ENCODE data around the gene TSR3.

- TF ChIP-seq ISX (CRISPR knock-in tag; conservative IDR thresholded peaks at IDR 0.05), result no peak
- no peak for TF ChIP-seq MLX (CRISPR knock-in tag; IDR thresholded peaks at IDR 0.05)
- no peak for TF ChIP-seq ZZZ3 (CRISPR knock-in tag; IDR thresholded peaks at IDR 0.05; ENCODE audit: borderline replicate concordance)
- no peak for TF ChIP-seq CTCF (CRISPR knock-in tag; IDR thresholded peaks at IDR 0.05)
- TF ChIP-seq ESRRA (CRISPR knock-in tag; IDR thresholded peaks at IDR 0.05; ENCODE audit: low read depth), result no peak
- no peak for TF ChIP-seq REST (IDR thresholded peaks at IDR 0.05; ENCODE audit: borderline replicate concordance in 1 of 2, low read depth in 1 of 2, low read length in 2 of 2)
- no peak for TF ChIP-seq CHD2 (IDR thresholded peaks at IDR 0.05; ENCODE audit: low read depth, low read length)
- no peak for TF ChIP-seq PLRG1 (conservative IDR thresholded peaks at IDR 0.05)
- TF ChIP-seq NFIC (IDR thresholded peaks at IDR 0.05; ENCODE audit: low read length), result no peak
- no peak for TF ChIP-seq MIXL1 (CRISPR knock-in tag; IDR thresholded peaks at IDR 0.05)
These were observed 41.5 kb downstream of the TSR3 start for GRCh38 chr16:1309888-1310831.
